Dermis blood vessel endothelial cell (primary cell): ENCODE data around the gene CTPS2. TPM values are rescaled to one million over a fixed set of nuclear protein-coding genes. Genes with fewer than 3 reads are reported as not detected.
"Not testable (repeated sequence)": the region's sequence is repeated elsewhere in the genome, so short reads cannot be mapped to it uniquely, and the experiment has no call there.

ENCODE experiments used
- DNase-seq: peaks from one replicate; pipeline ENCODE4 v3.0.0; 2010
- total RNA-seq: library from RNA; depleted of rRNA; stranded (reverse); fragments of >200 nt; gene quantifications from 2 replicates; pipeline ENCODE4 v1.2.3, GENCODE V29; 2014

The CTPS2 gene, protein sequence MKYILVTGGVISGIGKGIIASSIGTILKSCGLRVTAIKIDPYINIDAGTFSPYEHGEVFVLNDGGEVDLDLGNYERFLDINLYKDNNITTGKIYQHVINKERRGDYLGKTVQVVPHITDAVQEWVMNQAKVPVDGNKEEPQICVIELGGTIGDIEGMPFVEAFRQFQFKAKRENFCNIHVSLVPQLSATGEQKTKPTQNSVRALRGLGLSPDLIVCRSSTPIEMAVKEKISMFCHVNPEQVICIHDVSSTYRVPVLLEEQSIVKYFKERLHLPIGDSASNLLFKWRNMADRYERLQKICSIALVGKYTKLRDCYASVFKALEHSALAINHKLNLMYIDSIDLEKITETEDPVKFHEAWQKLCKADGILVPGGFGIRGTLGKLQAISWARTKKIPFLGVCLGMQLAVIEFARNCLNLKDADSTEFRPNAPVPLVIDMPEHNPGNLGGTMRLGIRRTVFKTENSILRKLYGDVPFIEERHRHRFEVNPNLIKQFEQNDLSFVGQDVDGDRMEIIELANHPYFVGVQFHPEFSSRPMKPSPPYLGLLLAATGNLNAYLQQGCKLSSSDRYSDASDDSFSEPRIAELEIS
- total RNA-seq: 16.5 and 20.8 TPM in 2 replicates

DNA sequence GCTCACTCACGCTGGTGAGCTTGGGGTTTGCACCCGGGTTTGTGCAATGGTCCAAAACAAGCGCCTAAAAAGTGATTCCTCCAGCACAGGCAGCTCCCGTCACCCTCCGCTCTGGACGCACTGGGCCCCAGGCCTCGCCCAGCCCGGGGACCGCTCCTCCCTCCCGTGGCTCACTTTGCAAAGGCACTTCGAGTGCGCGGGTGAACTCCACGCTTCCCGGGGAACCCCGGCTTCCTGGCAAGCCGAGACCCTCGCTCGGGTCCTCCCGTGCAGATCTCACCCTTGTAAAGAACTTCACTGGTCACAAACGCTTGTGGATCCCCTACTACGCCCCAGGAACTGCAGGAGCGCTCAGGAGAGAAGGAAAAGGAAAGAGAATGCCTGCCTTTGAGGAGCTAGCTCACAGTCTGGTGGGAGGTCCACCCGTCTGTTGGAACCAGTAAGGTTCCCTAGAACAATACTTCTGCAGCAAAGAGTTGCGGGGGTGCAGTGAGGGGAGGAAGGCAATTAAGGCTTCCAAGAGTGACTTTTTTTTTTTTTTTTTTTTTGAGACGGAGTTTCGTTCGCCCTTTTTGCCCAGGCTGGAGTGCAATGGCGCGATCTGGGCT, at the start of gene CTPS2:
Gene CTPS2, minus strand, starts transcription at position 122 of the 608 bp plus-strand sequence. CDS start 9,767 bp downstream, outside the sequence.
- peak; percentile 56 for DNase-seq

DNA sequence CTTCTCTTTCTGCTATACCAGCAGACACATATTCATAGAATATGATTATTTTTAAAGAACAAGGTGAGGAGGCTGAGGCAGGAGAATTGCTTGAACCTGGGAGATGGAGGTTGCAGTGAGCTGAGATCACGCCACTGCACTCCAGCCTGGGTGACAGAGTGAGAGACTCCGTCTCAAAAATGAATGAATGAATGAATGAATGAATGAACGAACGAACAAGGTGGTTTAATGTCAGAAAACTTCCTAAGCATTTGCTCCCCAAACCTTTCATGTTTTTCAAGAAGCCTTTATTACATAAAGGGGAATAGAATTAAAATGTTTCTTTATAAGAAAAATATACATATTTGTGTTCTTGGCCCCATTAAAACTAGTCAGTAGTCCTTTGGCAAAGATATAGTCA, 49.0 kb upstream of the CTPS2 start:
- not testable (repeated sequence) for DNase-seq

DNA sequence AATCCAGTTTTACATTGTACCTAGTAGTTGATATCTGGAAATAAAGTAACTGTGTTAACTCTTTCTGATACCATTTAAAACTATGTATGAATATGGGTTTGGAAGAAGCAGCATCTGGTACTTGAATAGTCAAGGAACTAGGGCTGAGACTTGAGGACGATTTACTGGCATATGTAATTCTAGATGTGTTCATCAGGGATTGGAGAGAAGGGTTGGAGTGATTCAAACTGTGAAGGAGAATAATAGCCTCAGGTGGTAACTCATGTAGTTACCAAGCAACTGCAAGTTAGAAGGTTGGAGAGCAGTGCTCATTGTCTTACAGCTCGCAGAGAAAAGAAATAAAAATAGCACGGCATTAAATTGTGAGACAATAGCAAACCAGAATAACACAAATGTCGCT, 44.3 kb upstream of the CTPS2 start:
- DNase-seq: no peak

DNA sequence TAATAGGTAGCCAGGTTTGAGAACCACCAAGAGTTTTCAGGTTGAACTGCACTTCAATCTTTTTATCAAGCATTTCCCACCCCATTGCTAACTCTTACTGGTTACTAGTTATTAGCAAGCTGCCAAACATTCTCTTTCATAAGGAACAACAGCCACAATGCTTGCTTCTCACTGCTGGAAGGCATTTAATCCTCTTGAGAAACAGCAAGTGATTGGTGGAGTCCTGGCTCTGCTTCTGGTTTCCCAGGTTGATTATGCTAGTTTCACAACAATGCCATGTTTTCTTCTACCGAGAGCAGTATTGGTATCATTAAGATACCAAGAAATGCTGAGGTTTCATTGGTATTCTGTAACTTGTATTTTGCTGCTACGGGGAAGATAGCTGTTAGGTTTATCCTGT, 41.5 kb upstream of the CTPS2 start:
- DNase-seq: no peak

DNA sequence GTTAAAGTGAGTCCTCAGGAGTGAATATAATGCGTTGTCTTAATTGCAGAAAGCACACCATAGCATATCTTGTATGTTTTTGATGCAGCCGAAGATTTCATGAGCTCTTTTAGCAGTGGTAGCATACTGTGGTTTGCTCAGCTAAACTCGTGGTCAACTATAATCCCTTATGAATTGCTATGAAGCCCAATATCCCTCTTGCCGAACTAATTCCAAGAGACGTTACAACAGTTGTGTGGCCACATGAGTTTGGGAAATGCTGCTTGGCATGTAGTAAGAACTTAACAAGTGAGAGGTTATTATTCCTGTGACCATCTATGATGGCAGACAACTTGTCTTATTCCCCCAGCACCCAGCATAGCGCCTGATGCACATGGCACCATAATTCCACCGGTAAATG, 37.7 kb upstream of the CTPS2 start:
- DNase-seq: no peak

DNA sequence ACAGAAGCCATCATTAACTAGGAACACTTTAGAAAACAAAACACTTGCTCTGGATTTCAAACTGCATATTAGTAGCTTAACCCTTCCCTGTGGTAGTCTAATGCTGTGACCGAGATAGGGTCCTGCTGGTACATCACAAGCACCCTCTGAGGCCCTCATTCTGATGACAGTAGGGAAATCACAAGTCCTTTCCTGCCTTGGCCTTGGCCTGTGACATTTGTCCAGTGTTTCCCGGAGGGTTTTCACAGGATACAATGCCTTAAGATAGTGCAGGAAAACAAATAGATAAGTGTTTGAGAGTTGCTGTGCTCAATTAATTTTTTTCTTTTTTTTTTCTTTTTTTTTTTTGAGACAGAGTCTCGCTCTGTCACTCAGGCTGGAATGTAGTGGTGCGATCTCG, 36.0 kb upstream of the CTPS2 start:
- no peak for DNase-seq

DNA sequence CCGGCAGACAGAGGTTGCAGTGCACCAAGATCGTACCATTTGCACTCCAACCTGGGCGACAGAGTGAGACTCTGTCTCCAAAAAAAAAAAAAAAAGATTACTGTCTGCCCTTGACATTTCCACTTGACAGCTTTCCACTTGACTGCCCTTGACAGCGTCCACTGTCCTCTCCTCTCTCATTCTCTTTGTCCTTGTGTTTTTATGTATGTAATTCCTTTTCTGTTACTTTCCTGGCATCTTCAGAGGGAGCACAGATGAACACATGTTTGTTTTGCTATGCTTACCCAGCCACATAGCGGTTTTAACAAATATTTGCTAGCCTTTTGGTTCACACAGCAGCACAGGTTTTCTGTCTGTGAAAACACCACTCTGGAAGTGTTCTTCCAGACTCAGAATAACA, 33.2 kb upstream of the CTPS2 start:
- no peak for DNase-seq

DNA sequence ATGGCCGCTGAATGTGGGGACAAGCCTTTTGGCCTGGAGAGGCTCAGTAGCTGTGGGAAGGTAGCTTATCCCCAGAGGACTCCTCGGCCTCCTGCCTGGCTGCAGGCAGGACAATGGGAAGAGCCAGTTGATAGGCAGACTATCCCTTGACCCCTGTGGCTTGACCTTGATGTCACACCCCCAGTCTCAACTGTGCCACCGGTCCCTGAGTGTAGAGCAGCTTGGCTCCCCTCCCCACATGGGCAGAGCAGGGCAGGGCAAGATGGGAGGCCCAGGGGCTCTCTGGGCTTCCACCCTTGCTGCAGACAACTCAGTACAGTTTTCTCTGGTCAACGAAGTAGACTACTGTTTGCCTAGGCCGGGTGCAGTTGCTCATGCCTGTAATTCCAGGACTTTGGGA, 32.6 kb upstream of the CTPS2 start:
- DNase-seq: no peak

DNA sequence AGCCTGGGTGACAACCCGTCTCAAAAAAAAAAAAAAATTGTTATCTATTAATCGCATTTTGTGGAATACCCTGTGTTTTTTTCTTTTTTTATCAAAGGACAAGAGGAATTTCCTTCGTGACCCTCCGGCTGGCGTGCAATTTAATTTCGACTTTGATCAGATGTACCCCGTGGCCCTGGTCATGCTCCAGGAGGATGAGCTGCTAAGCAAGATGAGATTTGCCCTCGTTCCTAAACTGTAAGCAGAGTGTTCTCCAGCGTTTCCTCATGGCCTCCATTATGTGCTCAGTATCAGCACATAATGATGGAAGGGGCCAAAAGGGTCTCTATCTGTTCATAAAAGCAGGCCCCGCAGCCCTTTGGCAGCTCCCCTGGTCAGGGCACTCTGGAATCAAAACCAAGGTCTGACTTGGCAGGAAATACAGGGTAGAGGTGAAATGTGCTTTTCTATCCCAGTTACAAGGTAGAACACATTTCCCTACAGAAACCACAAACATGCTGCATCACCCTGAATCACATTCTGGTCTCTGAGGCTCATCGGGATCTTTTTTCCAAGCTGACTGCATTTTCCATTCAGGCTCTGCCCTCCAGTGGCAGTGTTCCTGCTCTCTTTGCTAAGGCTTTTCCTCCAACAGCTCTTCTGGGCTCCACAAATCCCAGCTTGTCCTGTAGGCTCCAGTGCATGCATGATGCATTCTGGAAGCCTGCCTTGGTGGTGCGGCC, 31.3 kb upstream of the CTPS2 start:
- no peak for DNase-seq

DNA sequence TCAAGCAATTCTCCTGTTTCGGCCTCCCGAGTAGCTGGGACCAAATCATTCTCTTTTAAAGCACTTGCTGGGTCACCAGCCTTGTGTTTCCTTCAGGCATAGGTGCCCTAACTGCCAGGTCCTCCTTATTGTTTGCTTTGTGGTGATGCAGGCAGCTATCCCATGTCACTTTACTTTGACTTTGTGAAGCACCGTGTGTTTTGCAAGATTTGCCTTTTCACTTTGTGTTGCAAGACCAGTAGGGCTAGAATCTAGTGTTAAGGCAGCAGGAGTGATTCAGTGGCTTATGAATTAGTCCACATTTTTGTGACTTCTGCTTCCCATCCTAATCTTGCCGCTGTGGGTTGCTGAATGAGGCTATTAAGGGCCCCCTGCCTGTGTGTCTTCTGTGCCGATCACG, 27.1 kb upstream of the CTPS2 start:
- DNase-seq: no peak

DNA sequence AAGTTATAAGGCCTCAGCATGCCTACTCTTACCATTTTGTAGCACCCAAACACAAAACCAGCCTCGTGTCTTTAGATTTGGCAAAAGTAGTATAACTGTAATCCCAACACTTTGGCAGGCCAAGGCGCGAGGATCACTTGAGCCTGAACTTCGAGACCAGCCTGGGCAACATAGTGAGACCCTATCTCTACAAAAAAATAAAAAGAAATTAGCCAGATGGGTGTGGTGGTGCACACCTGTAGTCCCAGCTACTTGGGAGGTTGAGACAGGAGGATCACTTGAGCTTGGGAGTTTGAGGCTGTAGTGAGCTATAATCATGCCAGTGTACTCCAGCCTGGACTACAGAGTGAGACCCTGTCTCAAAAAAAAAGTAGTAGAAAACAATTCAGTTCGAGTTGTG, 24.6 kb upstream of the CTPS2 start:
- no peak for DNase-seq

DNA sequence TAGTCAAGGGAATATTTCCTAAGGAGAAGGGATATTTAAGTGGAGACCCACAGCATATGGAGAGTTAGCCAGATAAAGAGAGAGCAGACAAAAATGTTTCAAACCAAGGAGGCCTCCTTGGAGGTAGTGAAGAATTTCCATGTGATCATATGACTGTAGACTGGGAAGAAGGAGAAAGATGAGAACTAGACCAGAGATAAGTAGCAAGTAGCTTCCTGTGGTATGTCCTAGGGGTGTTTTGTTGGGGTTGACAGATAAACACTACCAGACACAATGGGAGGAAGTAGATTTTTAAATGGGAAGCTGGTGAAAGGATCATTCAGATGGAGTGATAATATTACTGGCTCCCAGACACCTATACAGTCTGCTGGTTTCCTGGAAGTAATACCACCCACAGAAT, 20.5 kb upstream of the CTPS2 start:
- DNase-seq: peak; percentile 3

DNA sequence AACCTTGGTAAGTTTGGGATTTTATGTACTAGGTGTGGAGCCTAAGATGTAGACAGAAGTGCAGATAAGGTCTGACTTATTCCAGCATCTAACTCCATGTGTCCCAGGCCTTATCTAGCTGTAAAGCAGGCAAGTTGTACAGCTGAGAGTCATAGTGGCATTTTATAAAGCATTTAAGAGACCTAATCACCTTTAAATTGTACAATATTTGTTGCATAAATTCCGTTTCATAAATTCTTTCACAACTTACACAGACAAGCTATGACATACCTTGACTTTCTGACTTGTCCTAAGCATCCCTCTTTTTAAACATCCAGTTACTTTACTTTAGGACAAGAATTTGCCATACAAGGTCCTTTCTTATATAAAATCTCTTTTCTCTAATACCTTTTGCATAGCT, 18.0 kb upstream of the CTPS2 start:
- no peak for DNase-seq

DNA sequence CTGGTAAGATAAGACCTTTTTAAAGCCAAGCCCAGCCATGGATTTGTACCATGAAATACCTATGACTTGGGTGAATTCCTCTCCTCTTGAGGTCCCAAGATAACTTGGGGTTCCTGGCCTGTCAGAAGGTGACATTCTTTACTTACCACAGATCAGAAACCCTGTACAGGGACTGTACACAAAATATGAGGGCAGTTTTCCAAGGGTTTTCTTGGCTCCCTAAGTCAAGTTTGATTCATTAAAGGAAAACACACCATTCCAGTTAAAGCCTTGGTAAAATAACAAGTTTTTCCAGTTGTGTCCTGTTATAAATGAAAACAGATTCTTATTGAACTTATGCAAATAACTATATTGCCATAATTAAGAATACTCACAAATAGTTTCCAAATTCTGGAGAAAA, 15.2 kb upstream of the CTPS2 start:
- no peak for DNase-seq

DNA sequence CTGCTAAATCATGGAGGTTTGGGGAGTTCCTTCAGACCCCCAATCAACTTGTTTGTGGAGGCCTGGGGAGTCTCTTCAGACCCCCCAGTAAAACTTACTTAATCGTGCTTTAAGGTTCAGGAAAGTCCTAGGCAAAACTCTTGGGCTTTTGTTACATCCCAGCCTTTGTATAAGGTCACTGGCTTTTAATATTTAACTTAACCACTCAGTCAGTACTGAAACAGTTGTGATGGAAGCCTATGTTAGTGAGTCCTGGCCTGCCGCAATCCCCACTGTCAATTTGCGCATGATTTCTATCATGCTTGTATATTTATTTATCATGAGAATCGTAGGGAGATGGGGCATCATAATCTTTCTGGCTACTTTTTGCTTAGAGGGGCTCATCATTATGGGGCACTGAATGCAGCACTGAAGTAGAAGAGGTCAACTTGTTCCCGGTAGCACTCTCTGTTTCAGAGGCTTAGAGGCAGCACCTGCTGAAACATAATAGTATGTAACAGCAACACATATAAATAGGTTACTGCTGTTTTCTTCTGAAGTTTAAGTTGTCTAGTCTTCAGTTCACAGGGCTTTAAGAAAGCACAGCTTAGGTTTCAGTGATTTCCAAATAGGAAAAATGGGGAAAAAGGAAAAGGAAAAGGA, 14.0 kb upstream of the CTPS2 start:
- DNase-seq: not testable (repeated sequence)

DNA sequence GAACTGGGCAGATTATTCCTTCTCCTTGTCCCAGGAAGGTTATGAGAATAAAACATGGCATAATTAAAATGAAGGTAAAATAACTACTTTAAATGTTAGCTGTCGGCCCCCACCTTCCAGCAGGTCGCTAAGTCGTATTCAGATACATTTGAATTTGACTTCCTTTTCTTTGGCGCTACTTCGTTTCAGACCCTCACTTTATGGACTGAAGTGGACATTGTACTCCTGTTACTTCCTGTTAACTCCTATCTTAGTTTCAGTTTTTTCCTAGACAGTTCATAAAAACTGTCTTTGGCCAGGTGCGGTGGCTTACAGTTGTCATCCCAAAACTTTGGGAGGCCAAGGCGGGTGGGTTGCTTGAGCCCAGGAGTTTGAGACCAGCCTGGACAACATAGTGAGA, 12.6 kb upstream of the CTPS2 start:
- no peak for DNase-seq

DNA sequence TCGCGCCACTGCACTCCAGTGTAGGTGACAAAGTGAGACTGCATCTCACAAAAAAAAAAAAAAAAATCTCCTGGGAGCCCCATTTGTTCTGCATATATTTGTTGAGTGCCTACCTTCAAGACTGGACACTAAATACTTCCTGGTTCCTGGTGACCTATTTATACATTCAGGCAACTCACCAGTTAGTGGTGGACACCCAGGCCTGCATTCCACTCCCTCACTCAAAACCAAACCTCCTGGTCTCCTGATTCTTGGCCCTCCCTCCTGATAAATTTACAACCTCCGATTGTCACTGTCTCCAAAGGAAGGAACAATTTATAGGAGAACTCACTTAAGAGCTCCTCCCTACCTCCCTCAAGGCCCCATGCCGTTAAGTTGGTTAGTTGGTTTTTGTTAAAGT, 10.0 kb upstream of the CTPS2 start:
- DNase-seq: no peak

DNA sequence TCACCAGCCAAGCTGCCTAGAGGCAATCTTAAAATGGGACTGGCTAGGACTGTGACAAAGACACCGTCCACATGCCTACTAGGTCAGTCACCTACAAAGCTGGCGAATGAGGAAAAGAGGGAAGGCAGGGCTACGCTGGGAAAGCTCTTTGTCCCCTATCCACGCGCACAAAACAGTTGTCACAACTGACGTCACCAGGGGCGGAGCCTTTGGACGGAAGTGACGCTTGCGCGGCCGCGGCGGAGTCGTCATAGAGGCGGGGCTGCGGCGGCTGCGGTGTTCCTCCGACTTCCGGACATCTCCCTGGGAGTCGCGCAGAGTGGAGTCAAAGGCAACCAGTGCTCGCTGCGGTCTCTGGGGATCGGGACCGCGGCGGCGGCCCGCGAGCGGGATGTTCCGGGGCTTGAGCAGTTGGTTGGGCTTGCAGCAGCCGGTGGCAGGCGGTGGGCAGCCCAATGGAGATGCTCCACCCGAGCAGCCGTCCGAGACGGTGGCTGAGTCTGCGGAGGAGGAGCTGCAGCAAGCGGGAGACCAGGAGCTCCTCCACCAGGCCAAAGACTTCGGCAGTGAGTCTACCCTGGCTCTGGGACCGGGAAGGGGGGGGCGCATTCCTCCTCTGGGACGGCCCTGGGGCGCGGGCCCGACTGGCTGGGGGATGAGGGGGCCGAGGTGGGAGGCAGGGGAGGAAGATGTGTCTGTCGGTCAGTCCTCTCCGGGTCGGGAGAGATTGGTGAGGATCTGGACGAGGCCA, 7.0 kb upstream of the CTPS2 start, which contains the start of gene SYAP1:
Gene SYAP1, plus strand, starts transcription at position 279 of the 751 bp plus-strand sequence. Its CDS starts 113 bp downstream, at position 392.
- peak; percentile 95 for DNase-seq

DNA sequence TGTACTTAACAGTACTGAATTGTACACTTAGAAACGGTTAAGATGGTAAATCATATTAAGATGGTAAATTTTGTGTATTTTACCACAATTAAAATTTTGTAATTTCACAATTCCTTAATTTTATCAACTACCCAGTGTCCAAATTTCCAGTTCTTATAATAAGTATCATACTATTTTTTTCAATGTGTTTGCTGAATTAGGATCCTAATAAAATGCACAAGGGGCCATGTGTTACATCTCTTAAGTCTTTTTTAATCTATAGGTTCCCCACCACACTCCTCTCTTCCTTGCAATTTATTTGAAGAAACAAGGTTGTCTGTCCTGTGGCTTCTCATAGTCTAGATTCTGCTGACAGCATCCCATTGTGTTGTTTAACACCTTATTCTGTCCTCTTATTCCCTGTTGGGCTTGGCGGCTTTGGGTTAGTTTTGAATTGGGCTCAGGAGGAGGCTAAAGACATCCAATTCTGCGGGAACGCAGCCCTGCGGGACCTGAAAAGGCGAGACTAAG, 6.4 kb upstream of the CTPS2 start:
- no peak for DNase-seq

DNA sequence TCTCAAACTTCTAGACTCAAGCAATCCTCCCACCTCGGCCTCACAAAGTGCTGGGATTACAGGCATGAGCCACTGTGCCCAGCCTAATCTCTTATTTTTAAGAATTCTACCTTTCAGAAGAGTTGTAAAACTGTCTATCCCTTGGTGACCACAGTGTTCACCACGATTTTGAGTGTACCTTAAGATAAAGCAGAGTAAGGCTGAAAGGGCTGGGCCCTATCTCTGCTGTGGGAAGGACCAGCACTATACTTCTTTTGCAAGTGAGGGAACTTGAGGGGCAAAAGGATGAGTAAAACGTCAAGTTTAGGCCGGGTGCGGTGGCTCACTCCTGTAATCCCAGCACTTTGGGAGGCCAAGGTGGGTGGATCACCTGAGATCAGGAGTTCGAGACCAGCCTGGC, 4.0 kb upstream of the CTPS2 start:
- not testable (repeated sequence) for DNase-seq

DNA sequence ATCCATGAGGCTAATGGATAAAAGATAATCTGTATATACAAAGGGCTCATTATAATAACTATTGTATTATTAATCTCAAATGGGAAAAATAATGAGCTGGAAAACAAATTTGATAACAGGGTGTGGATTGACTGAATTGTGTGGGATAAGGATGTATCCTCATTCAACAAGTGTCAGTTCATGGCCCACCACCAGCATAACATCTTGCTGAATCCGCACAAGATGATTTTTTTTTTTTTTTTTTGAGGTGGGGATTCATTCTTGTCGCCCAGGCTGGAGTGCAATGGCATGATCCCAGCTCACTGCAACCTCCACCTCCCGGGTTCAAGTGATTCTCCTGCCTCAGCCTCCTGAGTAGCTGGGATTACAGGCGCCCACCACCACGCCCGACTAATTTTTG, 3.2 kb upstream of the CTPS2 start:
- DNase-seq: not testable (repeated sequence)

DNA sequence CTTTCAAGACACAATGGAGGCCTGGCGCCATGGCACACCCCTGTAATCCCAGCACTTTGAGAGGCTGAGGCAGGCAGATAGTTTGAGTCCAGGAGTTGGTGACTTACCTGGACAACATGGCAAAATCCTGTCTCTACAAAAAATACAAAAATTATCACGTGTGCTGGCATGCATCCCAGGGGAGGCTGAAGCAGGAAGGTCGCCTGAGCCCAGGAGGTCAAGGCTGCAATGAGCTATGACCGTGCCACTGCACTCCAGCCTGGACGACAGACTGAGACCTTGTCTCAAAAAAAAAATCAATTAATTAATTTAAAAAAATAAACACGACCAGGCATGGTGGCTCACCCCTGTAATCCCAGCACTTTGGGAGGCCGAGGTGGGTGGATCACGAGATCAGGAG, 2.0 kb upstream of the CTPS2 start:
- no peak for DNase-seq
